Raji (cell line): ENCODE measurements around the gene KIAA0753.

Experiments used
- POLR2A ChIP-seq: IDR thresholded peaks from 2 replicates; pipeline ENCODE4 v1.6.1; 2011; ENCODE audit warnings: low read depth, low read length, control low read depth; ENCODE audit not compliant: insufficient read depth

The KIAA0753 gene

GRCh38 chr17:6656797-6657632 lies 16.5 kb upstream of the KIAA0753 start:
- peak; percentile 37; the same call in 1 of the 2 replicates for TF ChIP-seq POLR2A

- no peak for TF ChIP-seq POLR2A
Measured at GRCh38 chr17:6654841-6655731, 14.6 kb upstream of the KIAA0753 start.

GRCh38 chr17:6651919-6652452 lies 11.5 kb upstream of the KIAA0753 start:
- TF ChIP-seq POLR2A = no peak

GRCh38 chr17:6651354-6651918 lies 10.9 kb upstream of the KIAA0753 start, which contains the start of the genes C17orf100 and MED31:
C17orf100 (plus strand) TSS chr17:6651762; CDS start chr17:6651914, 152 bp downstream.
MED31 (minus strand) TSS chr17:6651605; CDS start chr17:6651528, 77 bp downstream.
- peak; percentile 86 for TF ChIP-seq POLR2A

- no peak for TF ChIP-seq POLR2A
Measured at GRCh38 chr17:6648181-6648580, 7.7 kb upstream of the KIAA0753 start.

GRCh38 chr17:6643451-6644125 lies 3.1 kb upstream of the KIAA0753 start:
- no peak for TF ChIP-seq POLR2A

GRCh38 chr17:6642592-6642991 lies 2.1 kb upstream of the KIAA0753 start:
- no peak for TF ChIP-seq POLR2A

- TF ChIP-seq POLR2A = no peak
Measured at GRCh38 chr17:6641247-6641863, 844 bp upstream of the KIAA0753 start.

- 0 out of 2 replicates have a peak, but pooled peaks have one; percentile 12 for TF ChIP-seq POLR2A
Measured at GRCh38 chr17:6639586-6640535, 650 bp downstream of the KIAA0753 start.

GRCh38 chr17:6639014-6639585 lies 1.4 kb downstream of the KIAA0753 start:
- TF ChIP-seq POLR2A = no peak

GRCh38 chr17:6638046-6638908 lies 2.2 kb downstream of the KIAA0753 start:
- TF ChIP-seq POLR2A = no peak

GRCh38 chr17:6637458-6637840 lies 3.1 kb downstream of the KIAA0753 start:
- no peak for TF ChIP-seq POLR2A
